T-cell (primary cell): ENCODE measurements around the gene ORC3. TPM values are rescaled to one million over a fixed set of nuclear protein-coding genes. Genes with fewer than 3 reads are reported as not detected.

ENCODE experiments used
- ATAC-seq, 4 experiments: fragments of 200-7000 bp in 3 of 4; fragments of 150-1000 bp in 1 of 4; cut with Tn5 transposase; replicated peaks in 1 of 4; 1 replicate in 3 of 4; 2 replicates in 1 of 4; pipeline ENCODE4 v1.10.0; 2021; ENCODE audit warnings: moderate library complexity in 3 of 4, mild to moderate bottlenecking in 2 of 4, moderate number of reproducible peaks in 1 of 4
- CTCF ChIA-PET, 2 donors: fragments of 300-600 bp; sonication (Branson Sonifier 250); formaldehyde crosslinking; loops; one replicate each; lab custom pipeline; 2022; ENCODE audit warnings: antibody characterized with exemption in 2 of 2; lab: Charles Lee
- POLR2A ChIA-PET, 2 donors: fragments of 300-600 bp; sonication (Branson Sonifier 250); formaldehyde crosslinking; loops; one replicate each; lab custom pipeline; 2022; ENCODE audit warnings: antibody characterized with exemption in 2 of 2; lab: Charles Lee
- DNase-seq, 35 experiments: peaks; one replicate each; pipeline versions ENCODE4 v3.0.0 to v3.0.0-alpha.2; 2013 to 2023
- H3K27ac ChIP-seq: one replicate; pipeline ENCODE4 v1.5.1; 2013; ENCODE audit warnings: low read length
- H3K27me3 ChIP-seq, 2 experiments: replicated peaks in 1 of 2; 1 replicate in 1 of 2; 2 replicates in 1 of 2; pipeline versions ENCODE4 v1.6.1 to v1.7.0; 2013; ENCODE audit warnings: low read length in 1 of 2, mixed read lengths in 1 of 2; ENCODE audit not compliant: control insufficient read depth in 2 of 2, insufficient read depth in 2 of 2; ENCODE audit errors: extremely low read depth in 1 of 2
- H3K36me3 ChIP-seq, 2 donors: 1 replicate in 1 of 2; 2 replicates in 1 of 2; pipeline versions ENCODE4 v1.6.1 to v1.7.0; 2013; ENCODE audit warnings: low read length in 1 of 2; ENCODE audit not compliant: control insufficient read depth in 2 of 2, insufficient read depth in 1 of 2; ENCODE audit errors: extremely low read depth in 1 of 2
- H3K4me1 ChIP-seq, 2 experiments: 1 replicate in 1 of 2; 2 replicates in 1 of 2; pipeline versions ENCODE4 v1.6.1 to v1.7.0; 2013; ENCODE audit warnings: low read length in 2 of 2, mixed read lengths in 1 of 2; ENCODE audit not compliant: insufficient read depth in 2 of 2, control insufficient read depth in 1 of 2; ENCODE audit errors: extremely low read depth in 1 of 2
- H3K4me3 ChIP-seq, 2 donors: 1 replicate in 1 of 2; 2 replicates in 1 of 2; pipeline versions ENCODE4 v1.5.1 to v1.7.0; 2013; ENCODE audit warnings: mild to moderate bottlenecking in 2 of 2, low read length in 1 of 2, moderate library complexity in 1 of 2; ENCODE audit not compliant: control insufficient read depth in 1 of 2; ENCODE audit errors: extremely low read depth in 1 of 2
- H3K9me3 ChIP-seq: 2 replicates; pipeline ENCODE4 v1.7.0; 2013
- H3K27ac Mint-ChIP-seq, 2 donors: one replicate each; pipeline ENCODE4 v1.8.0; 2020 to 2021; ENCODE audit warnings: mild to moderate bottlenecking in 2 of 2, mixed read lengths in 2 of 2
- H3K27me3 Mint-ChIP-seq, 2 donors: one replicate each; pipeline ENCODE4 v1.8.0; 2021 to 2022; ENCODE audit warnings: mixed read lengths in 2 of 2
- H3K36me3 Mint-ChIP-seq: one replicate; pipeline ENCODE4 v1.8.0; 2021; ENCODE audit warnings: mixed read lengths
- H3K4me1 Mint-ChIP-seq, 3 donors: one replicate each; pipeline ENCODE4 v1.8.0; 2020 to 2022; ENCODE audit warnings: mixed read lengths in 3 of 3, mild to moderate bottlenecking in 1 of 3
- H3K4me3 Mint-ChIP-seq, 3 donors: one replicate each; pipeline ENCODE4 v1.8.0; 2020 to 2022; ENCODE audit warnings: mild to moderate bottlenecking in 3 of 3, mixed read lengths in 3 of 3, moderate library complexity in 3 of 3
- H3K9me3 Mint-ChIP-seq, 3 donors: one replicate each; pipeline ENCODE4 v1.8.0; 2020 to 2022; ENCODE audit warnings: mixed read lengths in 3 of 3
- WGBS: methylation state at CpG from one replicate; pipeline ENCODE4 v1.1.5; 2013; ENCODE audit warnings: missing lambda C conversion rate; ENCODE audit not compliant: insufficient coverage; 5-methylcytosine and 5-hydroxymethylcytosine counted together
- total RNA-seq, 35 experiments: library from RNA in 6 of 35; stranded (reverse) in 6 of 35; fragments of 120-200 nt in 1 of 35; gene quantifications; one replicate each; pipeline versions ENCODE4 v1.2.1 to v1.2.4 and lab custom pipeline; 2013 to 2026

Gene ORC3
- total RNA-seq, 5 donors from 2014 or later (not counting 1 experiment from before 2014, with no cell fraction given), result 15.9 to 20.9 (median 20.4) TPM

DNA sequence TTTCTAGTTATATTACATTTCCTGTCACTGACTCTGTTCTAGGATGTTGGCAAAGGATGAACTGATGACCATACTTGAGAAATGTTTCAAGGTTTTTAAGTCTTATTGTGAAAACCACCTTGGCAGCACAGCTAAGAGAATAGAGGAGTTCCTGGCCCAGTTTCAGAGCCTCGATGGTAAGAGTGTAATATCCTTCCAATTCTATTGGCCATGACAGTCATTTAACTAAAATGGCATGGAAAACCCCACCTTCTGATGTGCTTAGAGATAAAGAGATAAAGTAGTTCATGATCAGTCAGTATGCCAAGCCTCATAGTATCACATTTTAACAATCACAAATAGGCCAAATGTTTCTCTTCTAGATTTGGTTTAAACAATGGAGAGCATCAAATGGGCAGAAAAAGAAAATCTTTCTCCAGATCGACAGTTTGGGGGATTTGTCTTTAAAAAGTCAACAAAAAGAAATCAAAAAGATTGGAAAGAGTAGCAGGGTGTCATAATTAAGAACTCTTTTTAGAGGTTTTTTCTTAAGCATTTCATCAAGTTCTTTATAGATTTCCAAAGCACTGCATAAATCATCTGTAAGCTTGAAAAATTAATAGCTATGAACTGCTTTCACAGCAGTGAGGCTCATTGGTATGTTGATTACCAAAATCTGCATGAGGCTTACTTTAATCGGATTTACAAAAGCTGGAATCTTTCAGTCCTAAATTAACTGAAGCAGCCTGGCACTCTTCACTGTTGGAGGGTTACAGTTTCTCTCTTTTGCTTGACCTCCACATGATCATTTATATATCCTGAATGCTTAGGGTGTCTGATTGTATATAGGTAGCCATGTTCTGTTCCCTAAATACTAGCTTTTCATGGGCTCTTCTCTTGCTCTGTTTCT, 63.4 kb downstream of the ORC3 start:
- H3K27ac Mint-ChIP-seq, result peak overlapping the region; percentile 58 to 64
- ChIA-PET POLR2A (interaction anchor here (0.6 kb wide), 2 partner anchors 42 to 54 kb away, joined by 3 to 5 read pairs; no protein-coding TSS in a partner anchor), CTCF (interaction anchor here in 1 of 2 donors (0.6 kb wide), 1 partner anchor 167 kb away, joined by 9 read pairs; no protein-coding TSS in a partner anchor)
- peaks cover 4 to 12% of the 10 kb centered on the region in 2 experiments for H3K4me1 ChIP-seq
- peak in 1 of 35 experiments; percentile 41 for DNase-seq
- no peaks in the 10 kb centered on the region for H3K9me3 ChIP-seq
- ATAC-seq, result peak in 1 of 4 experiments; percentile 67
- H3K9me3 Mint-ChIP-seq, result peaks cover 0 to 6% (median 0%) of the 10 kb centered on the region in 3 donors
- H3K27me3 Mint-ChIP-seq, result no peaks in the 10 kb centered on the region
- peaks cover 25 to 40% (median 33%) of the 10 kb centered on the region in 3 donors for H3K4me1 Mint-ChIP-seq
- H3K4me3 ChIP-seq, result no peak overlapping the region
- H3K36me3 Mint-ChIP-seq, result peaks cover 50% of the 10 kb centered on the region
- peaks cover 0 to 28% of the 10 kb centered on the region in 2 donors for H3K36me3 ChIP-seq
- no peak overlapping the region for H3K4me3 Mint-ChIP-seq
- H3K27me3 ChIP-seq, result no peaks in the 10 kb centered on the region
- no CpG with 5 or more reads among the region's 3 CpGs for WGBS
- no peak overlapping the region for H3K27ac ChIP-seq

- H3K4me1 Mint-ChIP-seq, result peaks cover 25 to 40% (median 33%) of the 10 kb centered on the region in 3 donors
- H3K27ac Mint-ChIP-seq, result peak overlapping the region in 1 of 2 donors; percentile 2
- H3K4me3 Mint-ChIP-seq, result no peak overlapping the region
- H3K36me3 Mint-ChIP-seq, result peaks cover 52% of the 10 kb centered on the region
- POLR2A ChIA-PET, result no interaction called here
- 100% methylated on average over 1 of the region's 1 CpG for WGBS
- no peaks in the 10 kb centered on the region for H3K27me3 Mint-ChIP-seq
- H3K9me3 Mint-ChIP-seq, result peaks cover 0 to 6% (median 0%) of the 10 kb centered on the region in 3 donors
- peaks cover 0 to 28% of the 10 kb centered on the region in 2 donors for H3K36me3 ChIP-seq
- H3K27ac ChIP-seq, result no peak overlapping the region
- ATAC-seq, result no peak
- no peaks in the 10 kb centered on the region for H3K9me3 ChIP-seq
- no peak for DNase-seq
- no peak overlapping the region for H3K4me3 ChIP-seq
- H3K27me3 ChIP-seq, result no peaks in the 10 kb centered on the region
- CTCF ChIA-PET, result no interaction called here
- peaks cover 4 to 12% of the 10 kb centered on the region in 2 experiments for H3K4me1 ChIP-seq
Observed at GRCh38 chr6:87654122-87654521, 64.2 kb downstream of the ORC3 start.

GRCh38 chr6:87654875-87655454, 65.0 kb downstream of the ORC3 start:
- Mint-ChIP-seq H3K27ac (peak overlapping the region in 1 of 2 donors; percentile 34), H3K4me1 (peaks cover 25 to 40% (median 33%) of the 10 kb centered on the region in 3 donors), H3K27me3 (no peaks in the 10 kb centered on the region), H3K9me3 (peaks cover 0 to 6% (median 0%) of the 10 kb centered on the region in 3 donors), H3K36me3 (peaks cover 50% of the 10 kb centered on the region), H3K4me3 (no peak overlapping the region)
- WGBS, result no CpG with 5 or more reads among the region's 2 CpGs
- no peaks in the 10 kb centered on the region for H3K9me3 ChIP-seq
- H3K4me3 ChIP-seq, result no peak overlapping the region
- no peaks in the 10 kb centered on the region for H3K27me3 ChIP-seq
- no peak overlapping the region for H3K27ac ChIP-seq
- H3K4me1 ChIP-seq, result peaks cover 4 to 12% of the 10 kb centered on the region in 2 experiments
- DNase-seq (no peak), ATAC-seq (no peak)
- H3K36me3 ChIP-seq, result peaks cover 0 to 26% of the 10 kb centered on the region in 2 donors
- POLR2A ChIA-PET, result no interaction called here
- CTCF ChIA-PET, result no interaction called here

- no peaks in the 10 kb centered on the region for H3K9me3 ChIP-seq
- no peak overlapping the region for H3K27ac ChIP-seq
- no peaks in the 10 kb centered on the region for H3K27me3 ChIP-seq
- H3K27me3 Mint-ChIP-seq, result no peaks in the 10 kb centered on the region
- CTCF ChIA-PET, result interaction anchor here in 1 of 2 donors (0.6 to 0.7 kb wide), 2 partner anchors 58 to 98 kb away, joined by 4 to 5 read pairs; no protein-coding TSS in a partner anchor
- H3K4me1 Mint-ChIP-seq, result peaks cover 25 to 40% (median 33%) of the 10 kb centered on the region in 3 donors
- H3K4me1 ChIP-seq, result peaks cover 4 to 12% of the 10 kb centered on the region in 2 experiments
- no peak overlapping the region for H3K4me3 ChIP-seq
- H3K27ac Mint-ChIP-seq, result no peak overlapping the region
- H3K9me3 Mint-ChIP-seq, result peaks cover 0 to 6% (median 0%) of the 10 kb centered on the region in 3 donors
- H3K36me3 Mint-ChIP-seq, result peaks cover 51% of the 10 kb centered on the region
- ATAC-seq, result no peak
- DNase-seq, result no peak
- no peak overlapping the region for H3K4me3 Mint-ChIP-seq
- peaks cover 4 to 26% of the 10 kb centered on the region in 2 donors for H3K36me3 ChIP-seq
- POLR2A ChIA-PET, result interaction anchor here (0.5 to 0.7 kb wide), 2 partner anchors 10 to 31 kb away, joined by 4 read pairs; no protein-coding TSS in a partner anchor
Observed at GRCh38 chr6:87655824-87656223, 65.9 kb downstream of the ORC3 start.

GRCh38 chr6:87656857-87657256, 66.9 kb downstream of the ORC3 start:
- no peak overlapping the region for H3K27ac ChIP-seq
- POLR2A ChIA-PET, result interaction anchor here in 1 of 2 donors (0.6 to 0.7 kb wide), 2 partner anchors 12 to 132 kb away, joined by 3 to 4 read pairs; no protein-coding TSS in a partner anchor
- H3K4me1 Mint-ChIP-seq, result peaks cover 25 to 40% (median 40%) of the 10 kb centered on the region in 3 donors
- DNase-seq (peak in 5 of 35 experiments; percentile 5 to 10 (median 5)), ATAC-seq (peak; percentile 40 to 85 (median 50))
- no peaks in the 10 kb centered on the region for H3K9me3 ChIP-seq
- peak overlapping the region; percentile 58 to 70 for H3K27ac Mint-ChIP-seq
- no peaks in the 10 kb centered on the region for H3K27me3 ChIP-seq
- peak overlapping the region in 1 of 3 donors; percentile 50 for H3K4me3 Mint-ChIP-seq
- H3K9me3 Mint-ChIP-seq, result peaks cover 0 to 6% (median 0%) of the 10 kb centered on the region in 3 donors
- CTCF ChIA-PET, result interaction anchor here in 1 of 2 donors (0.6 kb wide), 1 partner anchor 56 kb away, joined by 5 read pairs; no protein-coding TSS in a partner anchor
- H3K36me3 ChIP-seq, result peaks cover 4 to 21% of the 10 kb centered on the region in 2 donors
- peaks cover 4 to 12% of the 10 kb centered on the region in 2 experiments for H3K4me1 ChIP-seq
- peaks cover 55% of the 10 kb centered on the region for H3K36me3 Mint-ChIP-seq
- no peaks in the 10 kb centered on the region for H3K27me3 Mint-ChIP-seq
- H3K4me3 ChIP-seq, result no peak overlapping the region

DNA sequence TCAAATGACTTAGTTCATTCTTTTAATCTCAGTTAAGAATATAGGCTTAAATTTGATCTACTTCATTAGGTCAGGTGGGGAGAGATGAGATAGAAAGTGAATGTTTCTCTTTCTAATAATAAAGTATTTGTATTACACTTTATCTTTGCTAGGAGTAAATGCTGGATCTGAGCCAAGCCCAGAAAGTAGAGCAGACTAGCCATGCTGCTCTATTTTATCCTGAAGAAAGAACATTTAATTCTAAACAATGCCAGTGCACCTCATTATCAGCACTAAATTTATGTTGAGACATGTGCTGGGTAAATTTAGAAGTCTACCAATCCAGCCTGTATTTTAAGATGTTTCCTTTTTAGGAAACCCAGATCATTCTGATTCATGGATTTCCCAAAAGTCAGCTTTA, 68.6 kb downstream of the ORC3 start:
- no peak for ATAC-seq
- Histone ChIP-seq H3K27ac (no peak overlapping the region), H3K4me1 (peaks cover 4 to 10% of the 10 kb centered on the region in 2 experiments), H3K9me3 (no peaks in the 10 kb centered on the region), H3K27me3 (no peaks in the 10 kb centered on the region), H3K36me3 (peaks cover 4 to 17% of the 10 kb centered on the region in 2 donors), H3K4me3 (no peak overlapping the region)
- no peak for DNase-seq
- Mint-ChIP-seq H3K36me3 (peaks cover 48% of the 10 kb centered on the region), H3K4me1 (peaks cover 16 to 29% (median 24%) of the 10 kb centered on the region in 3 donors), H3K27me3 (no peaks in the 10 kb centered on the region), H3K27ac (no peak overlapping the region), H3K4me3 (no peak overlapping the region), H3K9me3 (peaks cover 0 to 6% (median 0%) of the 10 kb centered on the region in 3 donors)
- ChIA-PET POLR2A (interaction anchor here in 1 of 2 donors (0.7 to 1.2 kb wide), 2 partner anchors 10 to 12 kb away, joined by 3 to 5 read pairs; no protein-coding TSS in a partner anchor), CTCF (no interaction called here)
